Measurements from ENCODE around the gene UQCRHL.
A peak's percentile ranks its signal among the peaks of the same experiment; 100 is the strongest.
"Not testable (repeated sequence)": the region's sequence is repeated elsewhere in the genome, so short reads cannot be mapped to it uniquely, and the experiment has no call there.

UQCRHL gene

GRCh38 chr1:15807549-15807948 is at the start of gene UQCRHL:
Gene UQCRHL, minus strand, starts transcription at chr1:15807649. Its CDS starts 0 bp downstream, at chr1:15807649.
- not testable (repeated sequence) for H3K27me3 Mint-ChIP-seq, H3K4me1 Mint-ChIP-seq, DNase-seq, H3K4me3 Mint-ChIP-seq, H3K36me3 Mint-ChIP-seq, H3K9me3 Mint-ChIP-seq
- peak within 1 kb of the TSS; percentile 45 for H3K27ac Mint-ChIP-seq
- CTCF ChIA-PET = interaction anchor here (1.2 kb wide), 1 partner anchor 248 kb away, joined by 3 read pairs; no protein-coding TSS in a partner anchor

GRCh38 chr1:15856888-15857287 is 49.4 kb upstream of the UQCRHL start:
- Mint-ChIP-seq H3K27ac (no peak overlapping the region), H3K36me3 (peaks cover 3% of the 10 kb centered on the region), H3K27me3 (no peaks in the 10 kb centered on the region), H3K4me3 (no peak overlapping the region), H3K9me3 (no peaks in the 10 kb centered on the region), H3K4me1 (peaks cover 21% of the 10 kb centered on the region)
- DNase-seq = no peak
- CTCF ChIA-PET = no interaction called here

- Mint-ChIP-seq H3K4me3 (no peak overlapping the region), H3K4me1 (peaks cover 40% of the 10 kb centered on the region), H3K9me3 (no peaks in the 10 kb centered on the region), H3K36me3 (peaks cover 10% of the 10 kb centered on the region), H3K27ac (no peak overlapping the region), H3K27me3 (no peaks in the 10 kb centered on the region)
- CTCF ChIA-PET = interaction anchor here (0.7 kb wide), 1 partner anchor 12 kb away, joined by 3 read pairs; no protein-coding TSS in a partner anchor
- DNase-seq = no peak
Observed at GRCh38 chr1:15852828-15853302, 45.4 kb upstream of the UQCRHL start.

GRCh38 chr1:15852036-15852827 is 44.8 kb upstream of the UQCRHL start:
- CTCF ChIA-PET = interaction anchor here (1.7 kb wide), 1 partner anchor 37 kb away, joined by 4 read pairs; no protein-coding TSS in a partner anchor
- no peak overlapping the region for H3K27ac Mint-ChIP-seq
- no peaks in the 10 kb centered on the region for H3K27me3 Mint-ChIP-seq
- H3K36me3 Mint-ChIP-seq = peaks cover 10% of the 10 kb centered on the region
- DNase-seq = no peak
- H3K4me3 Mint-ChIP-seq = no peak overlapping the region
- H3K4me1 Mint-ChIP-seq = peaks cover 40% of the 10 kb centered on the region
- H3K9me3 Mint-ChIP-seq = no peaks in the 10 kb centered on the region

- CTCF ChIA-PET = interaction anchor here (1.7 kb wide), 1 partner anchor 36 kb away, joined by 4 read pairs; no protein-coding TSS in a partner anchor
- peaks cover 10% of the 10 kb centered on the region for H3K36me3 Mint-ChIP-seq
Observed at GRCh38 chr1:15851210-15852035, 44.0 kb upstream of the UQCRHL start.

GRCh38 chr1:15850471-15851001 is 43.1 kb upstream of the UQCRHL start:
- CTCF ChIA-PET = interaction anchor here (1.7 kb wide), 1 partner anchor 35 kb away, joined by 4 read pairs; no protein-coding TSS in a partner anchor
- Mint-ChIP-seq H3K4me1 (peaks cover 48% of the 10 kb centered on the region), H3K9me3 (no peaks in the 10 kb centered on the region), H3K27ac (no peak overlapping the region), H3K27me3 (no peaks in the 10 kb centered on the region), H3K36me3 (peaks cover 10% of the 10 kb centered on the region), H3K4me3 (peak overlapping the region; percentile 71)
- DNase-seq = no peak

More at GRCh38 chr1:15851210-15852035, 44.0 kb upstream of the UQCRHL start:
- no peaks in the 10 kb centered on the region for H3K27me3 Mint-ChIP-seq
- no peak for DNase-seq
- H3K9me3 Mint-ChIP-seq = no peaks in the 10 kb centered on the region
- no peak overlapping the region for H3K27ac Mint-ChIP-seq
- H3K4me3 Mint-ChIP-seq = peak overlapping the region; percentile 30
- H3K4me1 Mint-ChIP-seq = peaks cover 41% of the 10 kb centered on the region

GRCh38 chr1:15849775-15850324 is 42.4 kb upstream of the UQCRHL start:
- H3K27me3 Mint-ChIP-seq = no peaks in the 10 kb centered on the region
- peaks cover 53% of the 10 kb centered on the region for H3K4me1 Mint-ChIP-seq
- peak overlapping the region; percentile 92 for H3K4me3 Mint-ChIP-seq
- H3K36me3 Mint-ChIP-seq = peaks cover 12% of the 10 kb centered on the region
- DNase-seq = peak; percentile 48
- H3K27ac Mint-ChIP-seq = peak overlapping the region; percentile 92
- CTCF ChIA-PET = no interaction called here
- no peaks in the 10 kb centered on the region for H3K9me3 Mint-ChIP-seq

GRCh38 chr1:15848929-15849774 is 41.7 kb upstream of the UQCRHL start:
- CTCF ChIA-PET = interaction anchor here (0.8 to 2.7 kb wide), 3 partner anchors 16 to 158 kb away, joined by 3 to 12 read pairs (median 3); no protein-coding TSS in a partner anchor
- Mint-ChIP-seq H3K4me1 (peaks cover 53% of the 10 kb centered on the region), H3K27me3 (no peaks in the 10 kb centered on the region), H3K27ac (peak overlapping the region; percentile 92), H3K4me3 (peak overlapping the region; percentile 92), H3K9me3 (no peaks in the 10 kb centered on the region), H3K36me3 (peaks cover 12% of the 10 kb centered on the region)
- DNase-seq = peak; percentile 79

- Mint-ChIP-seq H3K4me1 (peaks cover 59% of the 10 kb centered on the region), H3K36me3 (peaks cover 12% of the 10 kb centered on the region), H3K9me3 (no peaks in the 10 kb centered on the region), H3K27ac (peak overlapping the region; percentile 92), H3K4me3 (peak overlapping the region; percentile 95), H3K27me3 (no peaks in the 10 kb centered on the region)
- peak; percentile 67 for DNase-seq
- CTCF ChIA-PET = interaction anchor here (0.8 to 2.7 kb wide), 3 partner anchors 15 to 159 kb away, joined by 3 to 12 read pairs (median 3); no protein-coding TSS in a partner anchor
Observed at GRCh38 chr1:15848143-15848928, 40.9 kb upstream of the UQCRHL start.

GRCh38 chr1:15847893-15848142 is 40.4 kb upstream of the UQCRHL start:
- peaks cover 59% of the 10 kb centered on the region for H3K4me1 Mint-ChIP-seq
- H3K4me3 Mint-ChIP-seq = peak overlapping the region; percentile 95
- H3K36me3 Mint-ChIP-seq = peaks cover 12% of the 10 kb centered on the region
- H3K27me3 Mint-ChIP-seq = no peaks in the 10 kb centered on the region
- H3K9me3 Mint-ChIP-seq = no peaks in the 10 kb centered on the region
- H3K27ac Mint-ChIP-seq = peak overlapping the region; percentile 97
- no peak for DNase-seq
- CTCF ChIA-PET = interaction anchor here (1.1 to 2.7 kb wide), 2 partner anchors 15 to 72 kb away, joined by 3 to 12 read pairs; no protein-coding TSS in a partner anchor

- H3K4me1 Mint-ChIP-seq = peaks cover 54% of the 10 kb centered on the region
- CTCF ChIA-PET = interaction anchor here (0.7 to 2.7 kb wide), 3 partner anchors 14 to 72 kb away, joined by 3 to 12 read pairs (median 5); no protein-coding TSS in a partner anchor
- no peaks in the 10 kb centered on the region for H3K9me3 Mint-ChIP-seq
- peaks cover 10% of the 10 kb centered on the region for H3K36me3 Mint-ChIP-seq
- H3K4me3 Mint-ChIP-seq = peak within 1 kb of the TSS; percentile 95
- H3K27ac Mint-ChIP-seq = peak within 1 kb of the TSS; percentile 97
- peak; percentile 98 for DNase-seq
- no peaks in the 10 kb centered on the region for H3K27me3 Mint-ChIP-seq
Observed at GRCh38 chr1:15847100-15847892, 39.8 kb upstream of the UQCRHL start, which contains the start of gene SPEN. Gene SPEN, plus strand, starts transcription at chr1:15847707. Its CDS starts 361 bp downstream, at chr1:15848068.

- not testable (repeated sequence) for H3K9me3 Mint-ChIP-seq, DNase-seq, H3K36me3 Mint-ChIP-seq, H3K27me3 Mint-ChIP-seq
- H3K4me3 Mint-ChIP-seq = peak overlapping the region; percentile 95
- peaks cover 43% of the 10 kb centered on the region for H3K4me1 Mint-ChIP-seq
- CTCF ChIA-PET = interaction anchor here (2.7 kb wide), 1 partner anchor 13 kb away, joined by 12 read pairs; no protein-coding TSS in a partner anchor
- H3K27ac Mint-ChIP-seq = peak overlapping the region; percentile 97
Observed at GRCh38 chr1:15846056-15846455, 38.6 kb upstream of the UQCRHL start.

All from activated naive CD4-positive, alpha-beta T cell treated with anti-CD3 and anti-CD28 coated beads, Interleukin-2, amount 10 ng/mL, durations not matched to agents 7 days and 5 days (primary cell).